ENCODE measurements around the gene PCSK1.

GRCh38 chr5:96473155-96473554 is 40.1 kb upstream of the PCSK1 start:
- TF ChIP-seq NR1H2 (CRISPR knock-in tag; IDR thresholded peaks at IDR 0.05) (no peak), CTCF (IDR thresholded peaks at IDR 0.05) (no peak), HMGA2 (CRISPR knock-in tag; IDR thresholded peaks at IDR 0.05) (no peak), OVOL2 (CRISPR knock-in tag; IDR thresholded peaks at IDR 0.05; ENCODE audit: borderline replicate concordance) (no peak), CBFB (CRISPR knock-in tag; IDR thresholded peaks at IDR 0.05; ENCODE audit: low read depth) (no peak), ETV6 (CRISPR knock-in tag; IDR thresholded peaks at IDR 0.05) (no peak), USF2 (CRISPR knock-in tag; IDR thresholded peaks at IDR 0.05) (no peak), ZNF121 (CRISPR knock-in tag; IDR thresholded peaks at IDR 0.05) (no peak), IRF1 (CRISPR knock-in tag; IDR thresholded peaks at IDR 0.05) (no peak), MAX (CRISPR knock-in tag; IDR thresholded peaks at IDR 0.05) (no peak)

All from WTC11 (cell line).